Measurements from ENCODE around the gene PPP5C. TPM values are rescaled to one million over a fixed set of nuclear protein-coding genes. Genes with fewer than 3 reads are reported as not detected.

The PPP5C gene
- total and polyA plus RNA-seq, 2 donors = 32.7 to 44.1 TPM

DNA sequence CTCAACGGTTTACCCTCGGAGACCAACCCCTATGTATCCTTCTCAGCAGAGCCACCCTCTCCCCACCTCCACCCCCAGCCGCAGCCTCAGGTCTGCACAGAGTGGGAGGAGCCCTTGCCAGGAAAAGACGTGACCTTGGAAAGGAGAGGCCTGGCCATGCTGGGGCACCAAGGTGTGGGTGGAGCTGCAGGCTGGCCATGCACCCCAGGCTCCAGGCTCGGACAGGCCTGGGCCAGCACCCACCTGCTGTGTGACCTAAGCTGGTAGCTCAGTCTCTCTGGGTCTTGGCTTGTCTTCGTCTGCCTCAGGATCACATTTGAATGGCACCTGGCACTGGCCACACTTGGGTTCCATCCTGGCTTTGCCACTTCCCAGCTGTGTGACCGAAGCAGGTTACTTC lies 37.0 kb downstream of the PPP5C start:
- Histone ChIP-seq H3K36me3 (ENCODE audit: control insufficient read depth in 2 of 2, insufficient read depth in 2 of 2, low read length in 1 of 2) (peaks cover 66 to 76% of the 10 kb centered on the region in 2 donors), H3K27ac (ENCODE audit: low read depth in 1 of 2, low read length in 1 of 2) (no peak overlapping the region), H3K4me1 (ENCODE audit: control insufficient read depth in 2 of 2, insufficient read depth in 2 of 2, low read length in 2 of 2) (no peaks in the 10 kb centered on the region), H3K4me3 (ENCODE audit: low read length in 2 of 2) (no peak overlapping the region), H3K9me3 (ENCODE audit: control insufficient read depth in 2 of 2, insufficient read depth in 1 of 2, low read length in 1 of 2) (no peaks in the 10 kb centered on the region), H3K27me3 (ENCODE audit: control insufficient read depth in 2 of 2, insufficient read depth in 1 of 2, low read length in 1 of 2) (no peaks in the 10 kb centered on the region)
- no peak for DNase-seq (ENCODE audit: low read depth in 6 of 9, low spot score in 9 of 9)
- WGBS = 86% methylated on average over 7 of the region's 7 CpGs

DNA sequence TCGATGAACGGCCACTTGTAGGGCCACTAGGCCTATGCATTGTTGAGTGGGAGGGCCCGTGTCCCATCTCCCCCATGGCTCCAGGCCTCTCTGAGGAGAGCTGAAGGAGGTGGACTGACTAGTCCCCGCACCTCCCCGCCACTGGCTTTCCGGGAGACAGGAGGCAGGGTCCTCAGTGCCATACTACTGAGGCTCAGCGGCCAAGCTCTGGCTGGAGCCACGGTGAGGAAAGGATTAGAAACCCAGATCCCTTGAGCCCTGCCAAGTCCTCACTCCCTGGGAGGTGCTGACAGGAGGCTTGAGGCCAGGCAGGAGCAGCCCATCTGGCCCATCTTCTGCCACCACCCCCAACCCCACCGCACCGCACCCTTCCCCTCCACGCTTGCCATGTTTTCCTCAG lies 37.5 kb downstream of the PPP5C start:
- 98% methylated on average over 11 of the region's 11 CpGs for WGBS
- Histone ChIP-seq H3K27ac (ENCODE audit: low read depth in 1 of 2, low read length in 1 of 2) (no peak overlapping the region), H3K4me3 (ENCODE audit: low read length in 2 of 2) (no peak overlapping the region), H3K4me1 (ENCODE audit: control insufficient read depth in 2 of 2, insufficient read depth in 2 of 2, low read length in 2 of 2) (no peaks in the 10 kb centered on the region), H3K27me3 (ENCODE audit: control insufficient read depth in 2 of 2, insufficient read depth in 1 of 2, low read length in 1 of 2) (no peaks in the 10 kb centered on the region), H3K9me3 (ENCODE audit: control insufficient read depth in 2 of 2, insufficient read depth in 1 of 2, low read length in 1 of 2) (no peaks in the 10 kb centered on the region), H3K36me3 (ENCODE audit: control insufficient read depth in 2 of 2, insufficient read depth in 2 of 2, low read length in 1 of 2) (peaks cover 68 to 74% of the 10 kb centered on the region in 2 donors)
- DNase-seq (ENCODE audit: low read depth in 6 of 9, low spot score in 9 of 9) = no peak

DNA sequence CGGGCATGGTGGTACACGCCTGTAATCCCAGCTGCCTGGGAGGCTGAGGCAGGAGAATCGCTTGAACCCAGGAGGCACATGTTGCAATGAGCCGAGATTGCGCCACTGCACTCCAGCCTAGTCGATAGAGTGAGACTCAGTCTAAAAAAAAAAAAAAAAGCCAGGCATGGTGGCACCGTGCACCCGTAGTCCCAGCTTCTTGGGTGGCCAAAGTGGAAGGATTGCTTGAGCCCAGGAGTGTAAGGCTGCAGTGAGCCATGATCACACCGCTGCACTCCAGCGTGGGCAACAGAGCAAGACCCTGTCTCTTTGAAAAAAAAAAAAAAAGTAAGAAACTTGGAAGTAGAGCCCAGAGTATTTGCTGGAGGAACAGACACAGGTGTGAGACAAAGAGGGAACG lies 38.7 kb downstream of the PPP5C start:
- WGBS = 90% methylated on average over 11 of the region's 11 CpGs

DNA sequence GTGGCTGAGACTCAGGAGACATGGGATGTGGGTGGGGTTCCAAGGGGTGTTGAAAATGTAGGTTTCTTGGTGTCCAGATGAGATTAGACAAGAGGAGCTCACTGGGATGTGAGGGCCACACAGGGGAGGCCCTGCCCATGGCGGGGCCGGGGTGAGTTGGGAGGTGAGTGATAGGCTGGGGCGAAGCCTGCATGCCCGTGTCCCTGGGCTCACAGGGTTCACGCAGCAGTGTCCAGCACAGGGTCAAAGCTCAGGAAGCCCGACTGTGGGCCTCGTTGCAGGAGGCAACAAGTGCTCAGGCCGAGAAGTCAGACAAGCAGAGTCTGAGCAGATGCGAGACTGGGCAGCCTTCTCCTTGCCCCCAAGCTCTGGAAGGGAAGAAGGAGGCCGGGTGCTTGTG lies 39.3 kb downstream of the PPP5C start:
- Histone ChIP-seq H3K27ac (ENCODE audit: low read depth in 1 of 2, low read length in 1 of 2) (no peak overlapping the region), H3K4me3 (ENCODE audit: low read length in 2 of 2) (no peak overlapping the region), H3K9me3 (ENCODE audit: control insufficient read depth in 2 of 2, insufficient read depth in 1 of 2, low read length in 1 of 2) (no peaks in the 10 kb centered on the region), H3K36me3 (ENCODE audit: control insufficient read depth in 2 of 2, insufficient read depth in 2 of 2, low read length in 1 of 2) (peaks cover 80 to 81% of the 10 kb centered on the region in 2 donors), H3K4me1 (ENCODE audit: control insufficient read depth in 2 of 2, insufficient read depth in 2 of 2, low read length in 2 of 2) (no peaks in the 10 kb centered on the region), H3K27me3 (ENCODE audit: control insufficient read depth in 2 of 2, insufficient read depth in 1 of 2, low read length in 1 of 2) (no peaks in the 10 kb centered on the region)
- WGBS = 97% methylated on average over 10 of the region's 10 CpGs
- DNase-seq (ENCODE audit: low read depth in 6 of 9, low spot score in 9 of 9) = no peak

More for the DNA sequence above, 38.7 kb downstream of the PPP5C start:
- Histone ChIP-seq H3K9me3 (ENCODE audit: control insufficient read depth in 2 of 2, insufficient read depth in 1 of 2, low read length in 1 of 2) (no peaks in the 10 kb centered on the region), H3K4me1 (ENCODE audit: control insufficient read depth in 2 of 2, insufficient read depth in 2 of 2, low read length in 2 of 2) (no peaks in the 10 kb centered on the region), H3K27me3 (ENCODE audit: control insufficient read depth in 2 of 2, insufficient read depth in 1 of 2, low read length in 1 of 2) (no peaks in the 10 kb centered on the region), H3K36me3 (ENCODE audit: control insufficient read depth in 2 of 2, insufficient read depth in 2 of 2, low read length in 1 of 2) (peaks cover 76 to 80% of the 10 kb centered on the region in 2 donors), H3K4me3 (ENCODE audit: low read length in 2 of 2) (no peak overlapping the region), H3K27ac (ENCODE audit: low read depth in 1 of 2, low read length in 1 of 2) (no peak overlapping the region)
- DNase-seq (ENCODE audit: low read depth in 6 of 9, low spot score in 9 of 9) = no peak

DNA sequence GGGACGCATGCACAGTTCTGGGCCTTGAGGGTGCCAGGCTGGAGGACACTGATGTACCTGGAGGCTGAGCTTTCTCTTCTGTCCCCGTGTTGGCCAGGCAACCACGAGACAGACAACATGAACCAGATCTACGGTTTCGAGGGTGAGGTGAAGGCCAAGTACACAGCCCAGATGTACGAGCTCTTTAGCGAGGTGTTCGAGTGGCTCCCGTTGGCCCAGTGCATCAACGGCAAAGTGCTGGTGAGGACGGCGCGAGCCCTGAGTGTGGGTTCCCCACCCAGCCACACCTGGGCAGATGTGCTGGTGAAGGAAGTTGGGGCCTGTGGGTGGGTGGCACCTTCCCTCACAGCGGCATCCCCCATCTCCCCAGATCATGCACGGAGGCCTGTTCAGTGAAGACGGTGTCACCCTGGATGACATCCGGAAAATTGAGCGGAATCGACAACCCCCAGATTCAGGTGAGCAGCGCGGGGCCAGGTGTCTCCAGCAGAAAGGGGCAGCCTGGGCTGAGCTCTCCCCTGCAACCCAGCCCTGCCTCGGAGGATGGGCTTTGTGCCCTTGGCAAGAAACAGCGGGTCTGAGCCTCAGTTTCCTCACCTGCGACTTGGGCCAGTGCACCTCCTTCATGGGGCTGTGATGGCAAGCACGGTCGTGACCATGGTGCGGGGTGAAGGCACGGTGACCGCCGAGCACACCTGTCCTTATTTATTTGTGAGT lies 40.3 kb downstream of the PPP5C start:
- DNase-seq (ENCODE audit: low read depth in 6 of 9, low spot score in 9 of 9) = no peak
- no peak overlapping the region for H3K27ac ChIP-seq (ENCODE audit: low read depth in 1 of 2, low read length in 1 of 2)
- peaks cover 0 to 1% of the 10 kb centered on the region in 2 donors for H3K4me1 ChIP-seq (ENCODE audit: control insufficient read depth in 2 of 2, insufficient read depth in 2 of 2, low read length in 2 of 2)
- no peak overlapping the region for H3K4me3 ChIP-seq (ENCODE audit: low read length in 2 of 2)
- H3K9me3 ChIP-seq (ENCODE audit: control insufficient read depth in 2 of 2, insufficient read depth in 1 of 2, low read length in 1 of 2) = no peaks in the 10 kb centered on the region
- peaks cover 80% of the 10 kb centered on the region in 2 donors for H3K36me3 ChIP-seq (ENCODE audit: control insufficient read depth in 2 of 2, insufficient read depth in 2 of 2, low read length in 1 of 2)
- H3K27me3 ChIP-seq (ENCODE audit: control insufficient read depth in 2 of 2, insufficient read depth in 1 of 2, low read length in 1 of 2) = no peaks in the 10 kb centered on the region
- WGBS = 98% methylated on average over 30 of the region's 30 CpGs

DNA sequence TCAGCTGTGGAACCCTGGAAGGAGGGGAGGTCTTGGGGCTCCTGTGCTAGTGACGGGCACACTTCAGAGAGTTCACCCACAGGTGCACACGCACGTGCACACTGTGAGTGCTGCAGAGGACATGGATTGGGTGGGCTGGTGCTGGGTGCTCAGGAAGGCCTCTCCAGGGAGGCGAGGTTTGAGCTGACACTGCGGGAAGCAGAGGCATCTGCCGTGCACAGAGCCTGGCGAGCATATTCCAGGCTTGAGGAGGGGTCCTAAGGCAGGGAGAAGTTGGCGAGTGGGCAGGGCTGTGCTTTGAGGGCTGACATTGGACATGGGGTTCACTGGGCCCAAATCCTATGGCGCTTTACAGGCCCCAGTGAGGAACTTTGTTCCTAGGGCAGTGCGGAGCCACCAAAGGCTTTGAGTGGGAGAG lies 40.8 kb downstream of the PPP5C start:
- no peaks in the 10 kb centered on the region for H3K9me3 ChIP-seq (ENCODE audit: control insufficient read depth in 2 of 2, insufficient read depth in 1 of 2, low read length in 1 of 2)
- no peak overlapping the region for H3K4me3 ChIP-seq (ENCODE audit: low read length in 2 of 2)
- peaks cover 0 to 3% of the 10 kb centered on the region in 2 donors for H3K4me1 ChIP-seq (ENCODE audit: control insufficient read depth in 2 of 2, insufficient read depth in 2 of 2, low read length in 2 of 2)
- 98% methylated on average over 10 of the region's 10 CpGs for WGBS
- no peak overlapping the region for H3K27ac ChIP-seq (ENCODE audit: low read depth in 1 of 2, low read length in 1 of 2)
- H3K36me3 ChIP-seq (ENCODE audit: control insufficient read depth in 2 of 2, insufficient read depth in 2 of 2, low read length in 1 of 2) = peaks cover 78 to 84% of the 10 kb centered on the region in 2 donors
- H3K27me3 ChIP-seq (ENCODE audit: control insufficient read depth in 2 of 2, insufficient read depth in 1 of 2, low read length in 1 of 2) = no peaks in the 10 kb centered on the region
- no peak for DNase-seq (ENCODE audit: low read depth in 6 of 9, low spot score in 9 of 9)

DNA sequence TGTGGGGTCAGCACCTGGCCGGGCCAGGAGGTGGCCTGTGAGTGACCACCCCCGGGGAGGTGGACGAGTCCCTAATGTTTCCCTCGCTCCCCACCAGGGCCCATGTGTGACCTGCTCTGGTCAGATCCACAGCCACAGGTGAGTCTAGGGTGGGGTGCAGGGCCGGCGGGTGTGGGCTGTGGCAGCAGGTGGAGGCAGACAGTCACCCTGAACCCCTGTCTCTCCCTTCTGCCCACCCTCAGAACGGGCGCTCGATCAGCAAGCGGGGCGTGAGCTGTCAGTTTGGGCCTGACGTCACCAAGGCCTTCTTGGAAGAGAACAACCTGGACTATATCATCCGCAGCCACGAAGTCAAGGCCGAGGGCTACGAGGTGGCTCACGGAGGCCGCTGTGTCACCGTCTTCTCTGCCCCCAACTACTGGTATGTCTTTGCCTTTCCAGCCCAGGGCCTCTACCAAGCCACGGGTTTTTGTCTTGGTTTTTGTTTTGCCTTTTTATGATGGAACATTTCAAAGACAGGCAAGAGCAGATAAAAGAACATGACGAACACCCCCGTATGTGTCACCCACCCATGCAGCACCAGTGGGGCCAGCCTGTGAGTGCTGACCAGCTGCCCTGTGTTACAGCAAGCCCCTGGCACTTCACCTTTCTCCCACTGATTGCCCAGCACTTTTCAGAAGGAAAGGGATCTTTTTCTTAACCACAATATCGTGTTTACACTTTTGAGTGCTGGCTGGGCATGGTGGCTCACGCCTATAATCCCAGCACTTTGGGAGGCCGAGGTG lies 41.6 kb downstream of the PPP5C start:
- 95% methylated on average over 25 of the region's 25 CpGs for WGBS
- H3K36me3 ChIP-seq (ENCODE audit: control insufficient read depth in 2 of 2, insufficient read depth in 2 of 2, low read length in 1 of 2) = peaks cover 77 to 78% of the 10 kb centered on the region in 2 donors
- H3K27ac ChIP-seq (ENCODE audit: low read depth in 1 of 2, low read length in 1 of 2) = no peak overlapping the region
- H3K4me1 ChIP-seq (ENCODE audit: control insufficient read depth in 2 of 2, insufficient read depth in 2 of 2, low read length in 2 of 2) = peaks cover 0 to 3% of the 10 kb centered on the region in 2 donors
- no peaks in the 10 kb centered on the region for H3K27me3 ChIP-seq (ENCODE audit: control insufficient read depth in 2 of 2, insufficient read depth in 1 of 2, low read length in 1 of 2)
- H3K9me3 ChIP-seq (ENCODE audit: control insufficient read depth in 2 of 2, insufficient read depth in 1 of 2, low read length in 1 of 2) = no peaks in the 10 kb centered on the region
- no peak for DNase-seq (ENCODE audit: low read depth in 6 of 9, low spot score in 9 of 9)
- no peak overlapping the region for H3K4me3 ChIP-seq (ENCODE audit: low read length in 2 of 2)

DNA sequence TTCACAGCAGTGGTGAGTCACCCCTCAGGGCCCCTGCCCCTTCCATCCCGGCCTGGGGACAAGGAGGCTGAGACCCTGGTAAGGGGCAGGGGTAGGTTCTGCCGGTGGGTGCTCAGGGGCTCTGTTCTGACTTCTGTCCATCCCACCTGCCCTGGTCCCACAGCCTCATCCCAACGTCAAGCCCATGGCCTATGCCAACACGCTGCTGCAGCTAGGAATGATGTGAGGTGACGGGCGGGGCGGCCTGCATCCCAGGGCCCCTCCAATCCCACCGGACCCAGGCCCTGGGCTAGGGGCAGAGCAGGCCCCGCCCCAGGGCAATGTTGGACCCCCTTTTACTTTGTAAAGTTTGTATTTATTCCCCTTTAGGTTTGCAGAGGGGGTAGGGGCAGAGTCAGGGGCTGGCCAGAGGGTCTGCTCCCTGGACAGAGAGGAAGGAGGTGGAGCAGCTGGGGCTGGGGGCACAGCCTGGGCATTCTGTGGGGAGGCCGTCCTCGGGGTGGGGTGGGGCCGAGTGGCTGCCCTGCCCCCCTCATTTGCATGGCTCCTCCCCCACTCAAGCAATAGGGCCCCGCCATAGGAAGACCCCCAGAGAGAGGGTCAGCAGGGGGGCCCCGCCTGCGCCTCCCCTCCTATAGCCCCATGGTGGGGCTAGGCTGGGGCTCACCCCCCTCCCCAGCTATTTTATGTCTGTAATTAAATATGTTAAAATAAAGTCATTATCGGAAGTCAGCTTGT lies 43.4 kb downstream of the PPP5C start:
- peaks cover 62 to 63% of the 10 kb centered on the region in 2 donors for H3K36me3 ChIP-seq (ENCODE audit: control insufficient read depth in 2 of 2, insufficient read depth in 2 of 2, low read length in 1 of 2)
- DNase-seq (ENCODE audit: low read depth in 6 of 9, low spot score in 9 of 9) = no peak
- 97% methylated on average over 16 of the region's 16 CpGs for WGBS

DNA sequence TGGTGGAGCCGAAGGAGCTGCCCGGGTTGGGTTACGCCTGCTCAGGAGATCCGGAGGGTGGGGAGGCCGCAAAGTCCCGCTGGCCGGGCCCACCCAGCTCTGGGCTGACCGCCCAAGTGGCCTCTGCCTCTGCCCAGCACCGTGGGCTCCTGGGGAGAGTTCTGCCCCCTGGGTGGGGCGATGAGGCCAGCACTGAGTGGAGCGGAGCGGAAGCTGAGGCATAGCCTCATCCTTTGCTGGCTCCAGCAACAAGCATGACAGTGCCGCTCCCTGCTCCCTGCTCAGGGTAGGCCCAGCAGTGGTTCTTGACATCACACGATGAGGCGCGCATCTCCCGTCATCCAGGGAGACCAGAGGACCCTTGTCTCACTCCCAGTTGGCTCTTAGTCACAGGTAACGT lies 44.0 kb downstream of the PPP5C start:
- no peak overlapping the region for H3K4me3 ChIP-seq (ENCODE audit: low read length in 2 of 2)
- H3K9me3 ChIP-seq (ENCODE audit: control insufficient read depth in 2 of 2, insufficient read depth in 1 of 2, low read length in 1 of 2) = no peaks in the 10 kb centered on the region
- no peak overlapping the region for H3K27ac ChIP-seq (ENCODE audit: low read depth in 1 of 2, low read length in 1 of 2)
- H3K4me1 ChIP-seq (ENCODE audit: control insufficient read depth in 2 of 2, insufficient read depth in 2 of 2, low read length in 2 of 2) = peaks cover 0 to 3% of the 10 kb centered on the region in 2 donors
- no peak for DNase-seq (ENCODE audit: low read depth in 6 of 9, low spot score in 9 of 9)
- H3K27me3 ChIP-seq (ENCODE audit: control insufficient read depth in 2 of 2, insufficient read depth in 1 of 2, low read length in 1 of 2) = no peaks in the 10 kb centered on the region
- 96% methylated on average over 18 of the region's 18 CpGs for WGBS
- peaks cover 61 to 62% of the 10 kb centered on the region in 2 donors for H3K36me3 ChIP-seq (ENCODE audit: control insufficient read depth in 2 of 2, insufficient read depth in 2 of 2, low read length in 1 of 2)

More for the DNA sequence above, 43.4 kb downstream of the PPP5C start:
- H3K4me3 ChIP-seq (ENCODE audit: low read length in 2 of 2) = no peak overlapping the region
- peaks cover 0 to 3% of the 10 kb centered on the region in 2 donors for H3K4me1 ChIP-seq (ENCODE audit: control insufficient read depth in 2 of 2, insufficient read depth in 2 of 2, low read length in 2 of 2)
- H3K9me3 ChIP-seq (ENCODE audit: control insufficient read depth in 2 of 2, insufficient read depth in 1 of 2, low read length in 1 of 2) = no peaks in the 10 kb centered on the region
- H3K27me3 ChIP-seq (ENCODE audit: control insufficient read depth in 2 of 2, insufficient read depth in 1 of 2, low read length in 1 of 2) = no peaks in the 10 kb centered on the region
- no peak overlapping the region for H3K27ac ChIP-seq (ENCODE audit: low read depth in 1 of 2, low read length in 1 of 2)

Measured in thymus (tissue), 11 donors.